DOHH2 (cell line): ENCODE measurements around the gene RBL2.

Source experiments
- H3F3A ChIP-seq: fragments of 200-600 bp; sonication (generic), shearing (Covaris generic); 2 replicates; pipeline ENCODE4 v1.6.0; 2016; ENCODE audit warnings: antibody characterized with exemption, mild to moderate bottlenecking; ENCODE audit not compliant: control insufficient read depth, insufficient read depth
- H3K27ac ChIP-seq: fragments of 200-600 bp; sonication (generic); 2 replicates; pipeline ENCODE4 v1.5.1; 2014; ENCODE audit warnings: low read depth, mild to moderate bottlenecking, low read length, moderate library complexity
- H3K27me3 ChIP-seq: fragments of 200-600 bp; sonication (generic); 2 replicates; pipeline ENCODE4 v1.6.1; 2014; ENCODE audit warnings: mild to moderate bottlenecking, low read length, mixed read lengths; ENCODE audit not compliant: control insufficient read depth
- H3K36me3 ChIP-seq: fragments of 200-600 bp; sonication (generic); 2 replicates; pipeline ENCODE4 v1.6.1; 2014; ENCODE audit warnings: mild to moderate bottlenecking, low read length, moderate library complexity, mixed read lengths; ENCODE audit not compliant: control insufficient read depth
- H3K4me1 ChIP-seq: fragments of 200-600 bp; sonication (generic); 2 replicates; pipeline ENCODE4 v1.6.1; 2014; ENCODE audit warnings: mild to moderate bottlenecking, low read length, mixed read lengths; ENCODE audit not compliant: control insufficient read depth
- H3K4me2 ChIP-seq: fragments of 200-600 bp; sonication (generic); 2 replicates; pipeline ENCODE4 v1.6.0; 2014; ENCODE audit warnings: mild to moderate bottlenecking, low read length, moderate library complexity
- H3K4me3 ChIP-seq: fragments of 200-600 bp; sonication (generic); 2 replicates; pipeline ENCODE4 v1.5.1; 2014; ENCODE audit warnings: mild to moderate bottlenecking, low read length, mixed read lengths
- H3K79me2 ChIP-seq: fragments of 200-600 bp; sonication (generic); 2 replicates; pipeline ENCODE4 v1.6.1; 2014; ENCODE audit warnings: mild to moderate bottlenecking, low read length, mixed read lengths; ENCODE audit not compliant: control insufficient read depth
- H3K9me2 ChIP-seq: fragments of 200-600 bp; sonication (generic); replicated peaks from 2 replicates; pipeline ENCODE4 v1.6.1; 2014; ENCODE audit warnings: mild to moderate bottlenecking, low read length, mixed read lengths; ENCODE audit not compliant: control insufficient read depth
- H3K9me3 ChIP-seq: fragments of 200-600 bp; sonication (generic); 2 replicates; pipeline ENCODE4 v1.6.1; 2014; ENCODE audit warnings: antibody characterized with exemption, low read length, mixed read lengths; ENCODE audit not compliant: control insufficient read depth, insufficient read depth
- H4K20me1 ChIP-seq: fragments of 200-600 bp; sonication (generic); 2 replicates; pipeline ENCODE4 v1.6.0; 2014; ENCODE audit warnings: low read depth, mild to moderate bottlenecking, antibody characterized with exemption, low read length, moderate library complexity; ENCODE audit not compliant: control insufficient read depth, insufficient read depth
- EZH2phosphoT487 ChIP-seq: fragments of 200-600 bp; sonication (generic); IDR thresholded peaks from 2 replicates; pipeline ENCODE4 v1.6.1; 2017; ENCODE audit warnings: borderline replicate concordance, mild to moderate bottlenecking, antibody characterized with exemption, low read length, moderate library complexity, mixed read lengths
- TF ChIP-seq, protein P1 (sequence below): fragments of 200-600 bp; sonication (generic); IDR thresholded peaks from one replicate; pipeline ENCODE4 v1.5.1; 2014; ENCODE audit warnings: antibody characterized with exemption, mild to moderate bottlenecking, low read depth, low read length; ENCODE audit not compliant: poor library complexity, severe bottlenecking

RBL2 gene

DNA sequence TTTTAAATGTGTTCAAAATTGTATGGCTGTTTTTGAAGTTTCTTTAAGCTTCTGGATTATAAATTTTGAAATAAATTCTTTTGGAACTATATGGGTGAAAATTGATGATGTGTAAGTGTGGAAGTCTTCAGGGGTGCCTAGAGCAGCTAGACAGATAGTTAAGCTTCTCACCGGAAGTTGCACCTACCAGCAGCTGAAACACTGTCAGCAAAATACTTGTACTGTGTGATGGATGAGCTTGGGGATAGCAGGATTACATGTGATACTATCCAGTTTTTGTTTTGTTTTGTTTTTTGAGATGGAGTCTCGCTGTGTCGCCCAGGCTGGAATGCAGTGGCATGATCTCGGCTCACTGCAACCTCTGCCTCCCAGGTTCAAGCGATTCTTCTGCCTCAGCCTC lies 19.7 kb downstream of the RBL2 start:
- no peaks in the 10 kb centered on the region for H3K9me3 ChIP-seq
- no peaks in the 10 kb centered on the region for H4K20me1 ChIP-seq
- no peaks in the 10 kb centered on the region for H3K27me3 ChIP-seq
- H3K4me1 ChIP-seq: peaks cover 33% of the 10 kb centered on the region
- peaks cover 62% of the 10 kb centered on the region for H3K36me3 ChIP-seq
- peaks cover 3% of the 10 kb centered on the region; the same call in 1 of the 2 replicates for H3F3A ChIP-seq
- H3K9me2 ChIP-seq: no peaks in the 10 kb centered on the region
- TF ChIP-seq, protein P1, sequence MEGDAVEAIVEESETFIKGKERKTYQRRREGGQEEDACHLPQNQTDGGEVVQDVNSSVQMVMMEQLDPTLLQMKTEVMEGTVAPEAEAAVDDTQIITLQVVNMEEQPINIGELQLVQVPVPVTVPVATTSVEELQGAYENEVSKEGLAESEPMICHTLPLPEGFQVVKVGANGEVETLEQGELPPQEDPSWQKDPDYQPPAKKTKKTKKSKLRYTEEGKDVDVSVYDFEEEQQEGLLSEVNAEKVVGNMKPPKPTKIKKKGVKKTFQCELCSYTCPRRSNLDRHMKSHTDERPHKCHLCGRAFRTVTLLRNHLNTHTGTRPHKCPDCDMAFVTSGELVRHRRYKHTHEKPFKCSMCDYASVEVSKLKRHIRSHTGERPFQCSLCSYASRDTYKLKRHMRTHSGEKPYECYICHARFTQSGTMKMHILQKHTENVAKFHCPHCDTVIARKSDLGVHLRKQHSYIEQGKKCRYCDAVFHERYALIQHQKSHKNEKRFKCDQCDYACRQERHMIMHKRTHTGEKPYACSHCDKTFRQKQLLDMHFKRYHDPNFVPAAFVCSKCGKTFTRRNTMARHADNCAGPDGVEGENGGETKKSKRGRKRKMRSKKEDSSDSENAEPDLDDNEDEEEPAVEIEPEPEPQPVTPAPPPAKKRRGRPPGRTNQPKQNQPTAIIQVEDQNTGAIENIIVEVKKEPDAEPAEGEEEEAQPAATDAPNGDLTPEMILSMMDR: no peak
- no peak for TF ChIP-seq EZH2phosphoT487
- H3K4me3 ChIP-seq: no peak overlapping the region
- no peak overlapping the region for H3K27ac ChIP-seq
- H3K4me2 ChIP-seq: no peak overlapping the region
- no peaks in the 10 kb centered on the region for H3K79me2 ChIP-seq

DNA sequence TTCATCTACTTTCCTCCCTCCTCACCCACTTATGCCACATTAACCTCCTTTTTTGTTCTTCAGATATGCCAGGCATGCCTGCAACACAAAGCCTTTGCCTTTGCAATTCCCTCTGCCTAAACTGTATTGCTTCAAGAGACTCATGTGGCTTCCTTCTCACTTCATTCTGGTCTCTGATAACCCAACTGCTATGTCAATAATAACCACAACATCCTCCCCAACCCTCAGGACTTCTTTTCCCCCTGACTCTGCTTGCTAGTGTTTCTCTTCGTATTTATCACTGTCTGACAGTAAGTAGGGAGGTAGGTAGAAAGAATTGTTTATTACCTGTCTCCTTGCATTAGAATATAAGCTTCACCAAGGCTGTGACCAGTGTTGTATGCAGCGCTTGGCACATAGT lies 22.4 kb downstream of the RBL2 start:
- Histone ChIP-seq H3K27ac (no peak overlapping the region), H3K79me2 (no peaks in the 10 kb centered on the region), H3K27me3 (no peaks in the 10 kb centered on the region), H3K9me3 (no peaks in the 10 kb centered on the region), H4K20me1 (no peaks in the 10 kb centered on the region), H3K4me3 (no peak overlapping the region), H3K36me3 (peaks cover 72% of the 10 kb centered on the region), H3K9me2 (no peaks in the 10 kb centered on the region), H3K4me1 (peaks cover 20% of the 10 kb centered on the region), H3K4me2 (no peak overlapping the region), H3F3A (no peaks in the 10 kb centered on the region)
- TF ChIP-seq, protein P1: no peak
- no peak for TF ChIP-seq EZH2phosphoT487

DNA sequence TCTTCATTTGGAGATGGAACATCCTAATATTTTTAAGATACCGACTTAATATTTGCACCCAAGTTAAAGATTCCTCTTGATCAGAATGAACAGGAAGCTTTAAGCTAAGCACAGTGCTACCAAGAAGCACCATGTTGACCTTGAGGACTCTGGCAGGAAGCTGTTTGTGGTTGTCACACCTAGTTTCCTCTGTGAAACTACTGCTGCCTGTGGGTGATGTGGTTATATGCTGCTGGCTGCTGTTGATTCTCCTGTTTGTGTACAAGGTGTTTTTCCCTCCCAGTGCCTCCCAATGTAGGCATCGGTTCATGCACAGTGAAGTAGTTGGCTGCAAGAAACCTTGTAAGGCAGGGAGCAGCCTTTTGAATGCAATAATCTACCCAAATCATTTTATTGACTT lies 23.4 kb downstream of the RBL2 start:
- Histone ChIP-seq H3K4me3 (peak overlapping the region; percentile 28), H3F3A (no peaks in the 10 kb centered on the region), H3K9me2 (no peaks in the 10 kb centered on the region), H3K4me2 (peak overlapping the region; percentile 53), H3K27ac (peak overlapping the region; percentile 14; the same call in 1 of the 2 replicates), H4K20me1 (no peaks in the 10 kb centered on the region), H3K4me1 (peaks cover 20% of the 10 kb centered on the region), H3K36me3 (peaks cover 78% of the 10 kb centered on the region), H3K27me3 (no peaks in the 10 kb centered on the region), H3K79me2 (no peaks in the 10 kb centered on the region), H3K9me3 (no peaks in the 10 kb centered on the region)
- no peak for TF ChIP-seq EZH2phosphoT487

DNA sequence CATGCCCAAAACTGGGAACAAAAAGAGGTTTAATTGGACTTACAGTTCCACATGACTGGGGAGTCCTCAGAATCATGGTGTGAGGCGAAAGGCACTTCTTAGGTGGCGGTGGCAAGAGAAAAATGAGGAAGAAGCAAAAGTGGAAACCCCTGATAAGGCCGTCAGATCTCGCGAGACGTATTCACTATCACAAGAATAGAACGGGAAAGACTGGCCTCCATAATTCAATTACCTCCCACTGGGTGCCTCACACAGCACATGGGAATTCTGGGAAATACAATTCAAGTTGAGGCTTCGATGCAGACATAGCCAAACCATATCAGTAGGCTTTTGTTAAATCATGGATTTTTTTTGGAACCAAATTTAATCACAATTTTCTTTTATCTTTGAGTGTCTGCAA lies 24.4 kb downstream of the RBL2 start:
- no peaks in the 10 kb centered on the region for H4K20me1 ChIP-seq
- no peaks in the 10 kb centered on the region for H3K9me2 ChIP-seq
- H3K27ac ChIP-seq: no peak overlapping the region
- H3K79me2 ChIP-seq: no peaks in the 10 kb centered on the region
- peaks cover 77% of the 10 kb centered on the region for H3K36me3 ChIP-seq
- no peaks in the 10 kb centered on the region for H3K9me3 ChIP-seq
- H3K4me3 ChIP-seq: no peak overlapping the region
- H3K4me1 ChIP-seq: peaks cover 20% of the 10 kb centered on the region
- TF ChIP-seq EZH2phosphoT487: no peak
- TF ChIP-seq, protein P1: no peak
- no peak overlapping the region for H3K4me2 ChIP-seq
- H3F3A ChIP-seq: no peaks in the 10 kb centered on the region
- no peaks in the 10 kb centered on the region for H3K27me3 ChIP-seq
